H9 (cell line): ENCODE results near the gene ERAL1. TPM values are rescaled to one million over a fixed set of nuclear protein-coding genes. Genes with fewer than 3 reads are reported as not detected.

Experiments used
- DNase-seq: peaks from one replicate; pipeline ENCODE4 v3.0.0-alpha.2; 2017
- H2AFZ ChIP-seq: one replicate; pipeline ENCODE4 v1.6.1; 2013; ENCODE audit warnings: mild to moderate bottlenecking, low read length, control low read depth, moderate library complexity
- H2AK5ac ChIP-seq: 2 replicates; pipeline ENCODE4 v1.6.1; 2013; ENCODE audit warnings: low read length, control low read depth, mixed read lengths; ENCODE audit not compliant: insufficient read length
- H2BK120ac ChIP-seq: one replicate; pipeline ENCODE4 v1.6.1; 2013; ENCODE audit warnings: low read depth, mild to moderate bottlenecking, low read length, control low read depth, inconsistent platforms; ENCODE audit not compliant: poor library complexity, severe bottlenecking
- H2BK12ac ChIP-seq: 2 replicates; pipeline ENCODE4 v1.6.1; 2013; ENCODE audit warnings: low read length, control low read depth, mixed read lengths, low read depth; ENCODE audit not compliant: insufficient read length
- H2BK15ac ChIP-seq: 2 replicates; pipeline ENCODE4 v1.6.1; 2013; ENCODE audit warnings: low read depth, low read length, control low read depth
- H2BK20ac ChIP-seq: one replicate; pipeline ENCODE4 v1.6.1; 2013; ENCODE audit warnings: low read depth, mild to moderate bottlenecking, low read length, control low read depth, inconsistent platforms; ENCODE audit not compliant: poor library complexity, severe bottlenecking
- H2BK5ac ChIP-seq: 2 replicates; pipeline ENCODE4 v1.6.1; 2013; ENCODE audit warnings: low read length, control low read depth, mixed read lengths; ENCODE audit not compliant: insufficient read length
- H3K14ac ChIP-seq: 2 replicates; pipeline ENCODE4 v1.6.1; 2013; ENCODE audit warnings: low read length, control low read depth; ENCODE audit not compliant: insufficient read depth
- H3K18ac ChIP-seq: 2 replicates; pipeline ENCODE4 v1.6.1; 2013; ENCODE audit warnings: low read depth, mild to moderate bottlenecking, mixed read lengths, low read length, control low read depth; ENCODE audit not compliant: insufficient read length
- H3K23ac ChIP-seq: 2 replicates; pipeline ENCODE4 v1.6.1; 2013; ENCODE audit warnings: low read length, control low read depth, mixed read lengths, low read depth; ENCODE audit not compliant: insufficient read length
- H3K23me2 ChIP-seq: 2 replicates; pipeline ENCODE4 v1.6.1; 2013; ENCODE audit warnings: low read depth, mild to moderate bottlenecking, mixed read lengths, low read length, control low read depth; ENCODE audit not compliant: insufficient read length, poor library complexity, severe bottlenecking
- H3K27ac ChIP-seq: 2 replicates; pipeline ENCODE4 v1.5.1; 2013; ENCODE audit warnings: low read length, control low read depth, mixed read lengths, low read depth; ENCODE audit not compliant: insufficient read length
- H3K27me3 ChIP-seq: 2 replicates; pipeline ENCODE4 v1.6.1; 2013; ENCODE audit warnings: low read length, control low read depth, inconsistent platforms; ENCODE audit not compliant: insufficient read depth
- H3K4ac ChIP-seq: 2 replicates; pipeline ENCODE4 v1.6.1; 2013; ENCODE audit warnings: low read depth, mild to moderate bottlenecking, control low read depth, inconsistent platforms, low read length, moderate library complexity
- H3K4me1 ChIP-seq: 2 replicates; pipeline ENCODE4 v1.6.1; 2013; ENCODE audit warnings: low read length, control low read depth, inconsistent platforms; ENCODE audit not compliant: insufficient read depth
- H3K4me2 ChIP-seq: 2 replicates; pipeline ENCODE4 v1.6.1; 2013; ENCODE audit warnings: low read length, control low read depth, mixed read lengths; ENCODE audit not compliant: insufficient read length, insufficient read depth
- H3K56ac ChIP-seq: 2 replicates; pipeline ENCODE4 v1.6.1; 2013; ENCODE audit warnings: low read depth, mild to moderate bottlenecking, mixed read lengths, low read length, control low read depth; ENCODE audit not compliant: insufficient read length
- H3K79me1 ChIP-seq: 2 replicates; pipeline ENCODE4 v1.6.1; 2013; ENCODE audit warnings: low read depth, mild to moderate bottlenecking, moderate library complexity, low read length, control low read depth, inconsistent platforms; ENCODE audit not compliant: insufficient read depth, poor library complexity, severe bottlenecking
- H3K79me2 ChIP-seq: 2 replicates; pipeline ENCODE4 v1.6.1; 2013; ENCODE audit warnings: low read length, control low read depth, inconsistent platforms; ENCODE audit not compliant: insufficient read depth
- H3K9ac ChIP-seq: 2 replicates; pipeline ENCODE4 v1.6.1; 2013; ENCODE audit warnings: low read length, control low read depth, mixed read lengths; ENCODE audit not compliant: insufficient read length; ENCODE audit errors: extremely low read depth
- H3K9me3 ChIP-seq: one replicate; pipeline ENCODE4 v1.6.1; 2013; ENCODE audit warnings: low read depth, low read length, inconsistent platforms; ENCODE audit not compliant: control insufficient read depth
- H3T11ph ChIP-seq: one replicate; pipeline ENCODE4 v1.6.1; 2013; ENCODE audit warnings: mild to moderate bottlenecking, low read length, control low read depth, inconsistent platforms
- H4K20me1 ChIP-seq: one replicate; pipeline ENCODE4 v1.6.1; 2013; ENCODE audit not compliant: control insufficient read depth, insufficient read length, insufficient read depth
- H4K5ac ChIP-seq: 2 replicates; pipeline ENCODE4 v1.6.1; 2013; ENCODE audit warnings: low read depth, mild to moderate bottlenecking, mixed read lengths, low read length, control low read depth; ENCODE audit not compliant: insufficient read length
- H4K8ac ChIP-seq: replicated peaks from 2 replicates; pipeline ENCODE4 v1.6.1; 2013; ENCODE audit warnings: low read length, control low read depth, mixed read lengths, low read depth; ENCODE audit not compliant: insufficient read length
- H4K91ac ChIP-seq: 2 replicates; pipeline ENCODE4 v1.6.1; 2013; ENCODE audit warnings: low read depth, mild to moderate bottlenecking, moderate library complexity, mixed read lengths, low read length, control low read depth; ENCODE audit not compliant: insufficient read length
- H3K27ac Mint-ChIP-seq, 3 experiments: 2 replicates in 2 of 3; 3 replicates in 1 of 3; pipeline ENCODE4 v1.8.0; 2020 to 2021; ENCODE audit warnings: mixed read lengths in 3 of 3, mild to moderate bottlenecking in 1 of 3, moderate library complexity in 1 of 3
- H3K27me3 Mint-ChIP-seq: 2 replicates; pipeline ENCODE4 v1.8.0; 2021; ENCODE audit warnings: low read depth, mild to moderate bottlenecking, moderate library complexity, mixed read lengths
- H3K36me3 Mint-ChIP-seq, 3 experiments: 2 replicates in 2 of 3; 3 replicates in 1 of 3; pipeline ENCODE4 v1.8.0; 2020 to 2021; ENCODE audit warnings: low read depth in 3 of 3, mixed read lengths in 3 of 3; ENCODE audit not compliant: insufficient read depth in 1 of 3
- H3K4me1 Mint-ChIP-seq, 2 experiments: 2 replicates each; pipeline ENCODE4 v1.8.0; 2020; ENCODE audit warnings: mixed read lengths in 2 of 2
- H3K4me3 Mint-ChIP-seq, 2 experiments: 2 replicates in 1 of 2; 3 replicates in 1 of 2; pipeline ENCODE4 v1.8.0; 2020 to 2021; ENCODE audit warnings: mild to moderate bottlenecking in 2 of 2, mixed read lengths in 2 of 2, moderate library complexity in 1 of 2
- H3K9me3 Mint-ChIP-seq, 2 experiments: 2 replicates in 1 of 2; 3 replicates in 1 of 2; pipeline ENCODE4 v1.8.0; 2020; ENCODE audit warnings: mild to moderate bottlenecking in 2 of 2, mixed read lengths in 2 of 2, moderate library complexity in 1 of 2
- CTCF ChIP-seq: fragments of 200-600 bp; sonication (generic); conservative IDR thresholded peaks from 3 replicates; pipeline ENCODE4 v1.8.0; 2021; ENCODE audit warnings: antibody characterized with exemption, mild to moderate bottlenecking
- WGBS: extraction: QIAGEN DNeasy Blood & Tissue Kit; methylation state at CpG from one replicate; pipeline ENCODE4 v1.1.7; 2013; ENCODE audit warnings: missing lambda C conversion rate, low lambda C conversion rate, mixed read lengths; ENCODE audit not compliant: insufficient read length; ENCODE audit errors: extremely low coverage; 5-methylcytosine and 5-hydroxymethylcytosine counted together
- total RNA-seq: library from RNA; stranded (reverse); gene quantifications from 2 replicates; pipeline ENCODE4 v1.2.1, GENCODE V29; 2021

The ERAL1 gene
- total RNA-seq, 1 experiment from 2014 or later = 67.8 TPM

- H3K56ac ChIP-seq = no peak overlapping the region
- H2AFZ ChIP-seq = no peak overlapping the region
- no peak overlapping the region for H4K5ac ChIP-seq
- H3K79me1 ChIP-seq = no peaks in the 10 kb centered on the region
- H3K27me3 Mint-ChIP-seq = no peaks in the 10 kb centered on the region; the same call in none of the 2 replicates
- peaks cover 14 to 21% of the 10 kb centered on the region in 2 experiments for H3K4me1 Mint-ChIP-seq
- no peak for TF ChIP-seq CTCF
- H3K4ac ChIP-seq = no peak overlapping the region
- H3K4me2 ChIP-seq = no peak overlapping the region
- no peak overlapping the region for H2BK15ac ChIP-seq
- WGBS = no CpG with 5 or more reads among the region's 3 CpGs
- H2BK120ac ChIP-seq = no peak overlapping the region
- H3K9me3 Mint-ChIP-seq = no peaks in the 10 kb centered on the region
- no peaks in the 10 kb centered on the region for H3K79me2 ChIP-seq
- no peaks in the 10 kb centered on the region for H4K20me1 ChIP-seq
- no peak overlapping the region for H3K18ac ChIP-seq
- no peak overlapping the region for H3T11ph ChIP-seq
- H3K27ac Mint-ChIP-seq = no peak overlapping the region
- H3K36me3 Mint-ChIP-seq = peaks cover 21 to 31% (median 30%) of the 10 kb centered on the region in 3 experiments
- no peak overlapping the region for H2BK20ac ChIP-seq
- no peak overlapping the region for H3K9ac ChIP-seq
- peaks cover 3% of the 10 kb centered on the region for H3K23me2 ChIP-seq
- H3K27ac ChIP-seq = no peak overlapping the region
- H3K9me3 ChIP-seq = no peaks in the 10 kb centered on the region
- H3K14ac ChIP-seq = no peak overlapping the region
- H3K27me3 ChIP-seq = no peaks in the 10 kb centered on the region
- no peak overlapping the region for H2BK5ac ChIP-seq
- no peaks in the 10 kb centered on the region; the same call in 1 of the 2 replicates for H3K4me1 ChIP-seq
- no peak overlapping the region for H3K4me3 Mint-ChIP-seq
- H4K8ac ChIP-seq = no peak overlapping the region
- no peak overlapping the region for H2BK12ac ChIP-seq
- no peak overlapping the region for H4K91ac ChIP-seq
- no peak for DNase-seq
- H2AK5ac ChIP-seq = no peak overlapping the region
- H3K23ac ChIP-seq = no peak overlapping the region
Measured at GRCh38 chr17:28862561-28862960, 7.7 kb downstream of the ERAL1 start.
